Calu3 (cell line): ENCODE results near the gene CUEDC1. TPM values are rescaled to one million over a fixed set of nuclear protein-coding genes. Genes with fewer than 3 reads are reported as not detected.

Experiments used
- BruUV-seq: library from RNA; stranded (reverse); fragments of 400-500 nt; replicated peaks from 2 replicates; lab custom pipeline; 2021; lab: Mats Ljungman, UMichigan
- CTCF ChIA-PET: fragments of 300-600 bp; sonication (Branson Sonifier 250); formaldehyde crosslinking; loops from one replicate; lab custom pipeline; 2022; ENCODE audit warnings: antibody characterized with exemption; lab: Charles Lee
- DNase-seq: peaks from one replicate; pipeline ENCODE4 v3.0.0; 2022
- H3K27ac Mint-ChIP-seq: one replicate; pipeline ENCODE4 v1.8.0; 2022; ENCODE audit warnings: mixed read lengths; ENCODE audit not compliant: unreplicated experiment
- H3K27me3 Mint-ChIP-seq: one replicate; pipeline ENCODE4 v1.8.0; 2022; ENCODE audit warnings: mixed read lengths; ENCODE audit not compliant: unreplicated experiment
- H3K36me3 Mint-ChIP-seq: one replicate; pipeline ENCODE4 v1.8.0; 2022; ENCODE audit warnings: mild to moderate bottlenecking, moderate library complexity, mixed read lengths; ENCODE audit not compliant: insufficient read depth, unreplicated experiment
- H3K4me1 Mint-ChIP-seq: one replicate; pipeline ENCODE4 v1.8.0; 2022; ENCODE audit warnings: mild to moderate bottlenecking, low read depth, mixed read lengths; ENCODE audit not compliant: unreplicated experiment
- H3K4me3 Mint-ChIP-seq: one replicate; pipeline ENCODE4 v1.8.0; 2022; ENCODE audit warnings: mild to moderate bottlenecking, low read depth, moderate library complexity, mixed read lengths; ENCODE audit not compliant: unreplicated experiment
- H3K9me3 Mint-ChIP-seq: one replicate; pipeline ENCODE4 v1.8.0; 2022; ENCODE audit warnings: low read depth, mixed read lengths; ENCODE audit not compliant: unreplicated experiment
- intact Hi-C: fragments of 100-400 bp; cut with micrococcal nuclease; formaldehyde crosslinking; loops from one replicate; pipeline ENCODE4 v1.10.0; 2022; ENCODE audit not compliant: unreplicated experiment
- total RNA-seq: library from RNA; stranded (reverse); gene quantifications from 2 replicates; pipeline ENCODE4 v1.2.3, GENCODE V29; 2022
- TF ChIP-seq, protein P1 (sequence below): fragments of 200-600 bp; IDR thresholded peaks from one replicate; pipeline ENCODE4 v1.8.0; 2022; ENCODE audit warnings: antibody characterized with exemption; ENCODE audit not compliant: unreplicated experiment

The CUEDC1 gene
- total RNA-seq, 1 experiment from 2014 or later: 30.9 TPM

DNA sequence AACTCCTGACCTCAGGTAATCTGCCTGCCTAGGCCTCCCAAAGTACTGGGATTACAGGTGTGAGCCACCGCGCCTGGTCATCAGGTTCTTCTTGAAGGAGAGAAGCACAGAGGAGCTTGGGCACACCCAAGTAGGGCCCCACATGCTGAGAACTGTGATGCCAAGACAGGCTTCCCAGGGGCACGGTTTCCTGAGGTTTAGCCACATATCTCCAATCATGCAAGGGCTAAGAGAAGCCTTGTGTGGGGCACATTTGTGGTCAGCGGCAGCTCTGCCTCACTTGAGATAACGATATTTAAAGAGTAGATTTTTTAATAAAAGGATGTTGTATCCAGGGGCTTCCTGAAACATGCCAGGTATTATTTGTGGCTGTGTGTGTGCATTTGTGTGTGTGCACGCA lies 46.9 kb downstream of the CUEDC1 start:
- BruUV-seq: no TSS peak
- Mint-ChIP-seq H3K9me3 (no peaks in the 10 kb centered on the region), H3K4me1 (peaks cover 59% of the 10 kb centered on the region), H3K36me3 (peaks cover 9% of the 10 kb centered on the region), H3K27ac (no peak overlapping the region), H3K27me3 (no peaks in the 10 kb centered on the region), H3K4me3 (no peak overlapping the region)
- intact Hi-C loops: no loop called here
- CTCF ChIA-PET: no interaction called here
- TF ChIP-seq, protein P1, sequence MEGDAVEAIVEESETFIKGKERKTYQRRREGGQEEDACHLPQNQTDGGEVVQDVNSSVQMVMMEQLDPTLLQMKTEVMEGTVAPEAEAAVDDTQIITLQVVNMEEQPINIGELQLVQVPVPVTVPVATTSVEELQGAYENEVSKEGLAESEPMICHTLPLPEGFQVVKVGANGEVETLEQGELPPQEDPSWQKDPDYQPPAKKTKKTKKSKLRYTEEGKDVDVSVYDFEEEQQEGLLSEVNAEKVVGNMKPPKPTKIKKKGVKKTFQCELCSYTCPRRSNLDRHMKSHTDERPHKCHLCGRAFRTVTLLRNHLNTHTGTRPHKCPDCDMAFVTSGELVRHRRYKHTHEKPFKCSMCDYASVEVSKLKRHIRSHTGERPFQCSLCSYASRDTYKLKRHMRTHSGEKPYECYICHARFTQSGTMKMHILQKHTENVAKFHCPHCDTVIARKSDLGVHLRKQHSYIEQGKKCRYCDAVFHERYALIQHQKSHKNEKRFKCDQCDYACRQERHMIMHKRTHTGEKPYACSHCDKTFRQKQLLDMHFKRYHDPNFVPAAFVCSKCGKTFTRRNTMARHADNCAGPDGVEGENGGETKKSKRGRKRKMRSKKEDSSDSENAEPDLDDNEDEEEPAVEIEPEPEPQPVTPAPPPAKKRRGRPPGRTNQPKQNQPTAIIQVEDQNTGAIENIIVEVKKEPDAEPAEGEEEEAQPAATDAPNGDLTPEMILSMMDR: no peak
- no peak for DNase-seq

DNA sequence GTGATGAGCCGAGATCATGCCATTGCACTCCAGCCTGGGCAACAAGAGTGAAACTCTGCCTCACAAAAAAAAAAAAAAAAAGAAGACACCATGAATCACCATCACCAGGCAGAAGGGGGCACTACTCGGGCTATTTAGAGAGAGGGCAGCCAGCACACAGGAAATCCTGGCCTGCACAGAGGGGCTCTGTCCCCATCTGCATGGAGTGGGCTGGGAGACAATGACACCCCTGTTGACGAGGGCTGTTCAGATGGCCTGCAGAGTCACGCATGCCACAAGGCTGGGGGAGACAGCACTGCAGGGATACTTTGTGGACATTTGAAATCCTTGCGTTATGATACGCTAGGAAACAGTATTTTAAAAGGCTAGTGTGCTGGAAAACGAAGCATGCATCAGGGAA lies 48.3 kb downstream of the CUEDC1 start:
- no peaks in the 10 kb centered on the region for H3K9me3 Mint-ChIP-seq
- H3K4me3 Mint-ChIP-seq: no peak overlapping the region
- H3K27ac Mint-ChIP-seq: no peak overlapping the region
- H3K4me1 Mint-ChIP-seq: peaks cover 50% of the 10 kb centered on the region
- peaks cover 12% of the 10 kb centered on the region for H3K36me3 Mint-ChIP-seq
- no peaks in the 10 kb centered on the region for H3K27me3 Mint-ChIP-seq
- CTCF ChIA-PET: no interaction called here
- intact Hi-C loops: no loop called here
- no peak for DNase-seq
- TF ChIP-seq, protein P1: no peak
- no TSS peak for BruUV-seq

- DNase-seq: no peak
- H3K4me3 Mint-ChIP-seq: no peak overlapping the region
- H3K36me3 Mint-ChIP-seq: peaks cover 15% of the 10 kb centered on the region
- no peaks in the 10 kb centered on the region for H3K27me3 Mint-ChIP-seq
- peaks cover 48% of the 10 kb centered on the region for H3K4me1 Mint-ChIP-seq
- intact Hi-C loops: no loop called here
- no peak overlapping the region for H3K27ac Mint-ChIP-seq
- BruUV-seq: no TSS peak
- H3K9me3 Mint-ChIP-seq: no peaks in the 10 kb centered on the region
- TF ChIP-seq, protein P1: no peak
- CTCF ChIA-PET: no interaction called here
Observed at GRCh38 chr17:57905875-57906455, 49.2 kb downstream of the CUEDC1 start.

DNA sequence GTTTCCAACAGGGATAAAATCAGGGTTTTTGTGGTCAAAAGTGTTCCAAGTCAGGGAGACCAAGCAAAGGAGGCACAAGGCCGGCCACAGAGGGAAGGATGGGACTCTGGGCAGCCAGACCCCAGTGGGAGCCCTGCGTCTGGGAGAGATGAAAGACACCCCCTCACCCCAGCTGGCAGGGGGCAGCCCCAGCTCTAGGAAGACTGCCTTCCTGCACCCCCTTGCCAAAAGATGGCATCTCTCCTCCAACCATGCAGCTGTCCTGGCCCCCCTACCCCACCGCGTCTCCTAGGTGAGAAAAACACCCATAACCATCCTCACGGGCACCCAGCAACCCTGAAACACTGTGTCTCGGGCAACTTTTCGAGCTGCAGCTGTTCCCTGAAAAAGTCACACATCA lies 51.3 kb downstream of the CUEDC1 start:
- intact Hi-C loops: loop anchor here (1.0 to 2.0 kb wide), 2 partner anchors 8 to 43 kb away; no protein-coding TSS in a partner anchor
- Mint-ChIP-seq H3K27ac (peak overlapping the region; percentile 93), H3K4me1 (peaks cover 53% of the 10 kb centered on the region), H3K9me3 (no peaks in the 10 kb centered on the region), H3K27me3 (no peaks in the 10 kb centered on the region), H3K36me3 (peaks cover 15% of the 10 kb centered on the region), H3K4me3 (peak overlapping the region; percentile 13)
- TF ChIP-seq, protein P1: no peak
- CTCF ChIA-PET: interaction anchor here (0.9 to 2.5 kb wide), 3 partner anchors 43 to 96 kb away, joined by 4 to 7 read pairs (median 5); no protein-coding TSS in a partner anchor
- no peak for DNase-seq
- BruUV-seq: no TSS peak
